Vagina (tissue), 2 donors: ENCODE data around the gene KIR2DL4. TPM values are rescaled to one million over a fixed set of nuclear protein-coding genes. Genes with fewer than 3 reads are reported as not detected.
"Not testable (repeated sequence)": the region's sequence is repeated elsewhere in the genome, so short reads cannot be mapped to it uniquely, and the experiment has no call there.

ENCODE experiments used
- DNase-seq, 2 donors: peaks; one replicate each; pipeline ENCODE4 v3.0.0-alpha.2; 2017; ENCODE audit errors: extremely low spot score in 2 of 2
- H3K27ac ChIP-seq: fragments of 200-600 bp; sonication (generic); one replicate; pipeline ENCODE4 v1.5.1; 2019
- H3K27me3 ChIP-seq: fragments of 200-600 bp; sonication (generic); one replicate; pipeline ENCODE4 v1.5.1; 2019
- H3K36me3 ChIP-seq, 2 donors: fragments of 200-600 bp; sonication (generic); one replicate each; pipeline ENCODE4 v1.5.1; 2017 to 2019
- H3K4me1 ChIP-seq: fragments of 200-600 bp; sonication (generic); one replicate; pipeline ENCODE4 v1.5.1; 2019
- H3K4me3 ChIP-seq, 2 donors: fragments of 200-600 bp; sonication (generic); 1 replicate in 1 of 2; 2 replicates in 1 of 2; pipeline ENCODE4 v1.5.1; 2016 to 2019
- H3K9me3 ChIP-seq: fragments of 200-600 bp; sonication (generic); one replicate; pipeline ENCODE4 v1.5.1; 2019
- POLR2A ChIP-seq, 2 donors: fragments of 450-650 bp; IDR thresholded peaks; one replicate each; pipeline ENCODE4 v1.6.1; 2017; ENCODE audit warnings: antibody characterized with exemption in 2 of 2, mild to moderate bottlenecking in 2 of 2, moderate library complexity in 2 of 2
- POLR2AphosphoS5 ChIP-seq, 2 donors: sonication (generic); formaldehyde crosslinking; IDR thresholded peaks; one replicate each; pipeline ENCODE4 v1.9.0; 2017; ENCODE audit warnings: antibody characterized with exemption in 2 of 2, mild to moderate bottlenecking in 2 of 2, low read depth in 1 of 2; ENCODE audit not compliant: insufficient read depth in 1 of 2
- intact Hi-C: fragments of 100-400 bp; cut with DNase I; formaldehyde crosslinking; loops from one replicate; pipeline ENCODE4 v1.15.1; 2023
- small RNA-seq: library from RNA; depleted of rRNA; stranded (forward); fragments of <200 nt; gene quantifications from one replicate; pipeline ENCODE3, GENCODE V24; 2016
- total RNA-seq: library from RNA; depleted of rRNA; stranded (reverse); fragments of >200 nt; gene quantifications from one replicate; pipeline ENCODE4 v1.2.3, GENCODE V29; 2016
- TF ChIP-seq, protein P1 (sequence below), 3 experiments: fragments of 450-650 bp in 2 of 3; fragments of 200-600 bp in 1 of 3; sonication (generic) in 1 of 3; IDR thresholded peaks; one replicate each; pipeline ENCODE4 v1.5.1; 2017 to 2019; ENCODE audit warnings: antibody characterized with exemption in 3 of 3, mild to moderate bottlenecking in 2 of 3, moderate library complexity in 2 of 3

The KIR2DL4 gene
- total RNA-seq, 1 donor from 2014 or later = not detected

DNA sequence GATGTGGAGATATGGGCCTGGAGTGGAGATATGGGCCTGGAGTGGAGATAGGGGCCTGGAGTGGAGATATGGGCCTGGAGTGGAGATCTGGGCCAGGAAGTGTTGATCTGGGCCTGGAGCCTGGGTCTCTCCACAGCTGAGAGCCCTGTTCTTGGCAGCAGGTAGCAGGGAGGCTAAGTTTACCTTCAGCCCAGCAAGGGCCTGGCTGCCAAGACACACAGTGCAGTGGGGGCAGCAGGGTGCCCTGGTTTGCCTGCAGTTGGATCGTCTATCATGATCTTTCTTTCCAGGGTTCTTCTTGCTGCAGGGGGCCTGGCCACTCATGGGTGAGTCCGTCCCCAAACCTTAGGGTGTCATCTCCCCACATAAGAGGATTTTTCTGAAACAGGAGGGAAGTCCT lies 47.5 kb downstream of the KIR2DL4 start:
- TF ChIP-seq POLR2A (IDR thresholded peaks at IDR 0.05) = no peak
- TF ChIP-seq, protein P1, sequence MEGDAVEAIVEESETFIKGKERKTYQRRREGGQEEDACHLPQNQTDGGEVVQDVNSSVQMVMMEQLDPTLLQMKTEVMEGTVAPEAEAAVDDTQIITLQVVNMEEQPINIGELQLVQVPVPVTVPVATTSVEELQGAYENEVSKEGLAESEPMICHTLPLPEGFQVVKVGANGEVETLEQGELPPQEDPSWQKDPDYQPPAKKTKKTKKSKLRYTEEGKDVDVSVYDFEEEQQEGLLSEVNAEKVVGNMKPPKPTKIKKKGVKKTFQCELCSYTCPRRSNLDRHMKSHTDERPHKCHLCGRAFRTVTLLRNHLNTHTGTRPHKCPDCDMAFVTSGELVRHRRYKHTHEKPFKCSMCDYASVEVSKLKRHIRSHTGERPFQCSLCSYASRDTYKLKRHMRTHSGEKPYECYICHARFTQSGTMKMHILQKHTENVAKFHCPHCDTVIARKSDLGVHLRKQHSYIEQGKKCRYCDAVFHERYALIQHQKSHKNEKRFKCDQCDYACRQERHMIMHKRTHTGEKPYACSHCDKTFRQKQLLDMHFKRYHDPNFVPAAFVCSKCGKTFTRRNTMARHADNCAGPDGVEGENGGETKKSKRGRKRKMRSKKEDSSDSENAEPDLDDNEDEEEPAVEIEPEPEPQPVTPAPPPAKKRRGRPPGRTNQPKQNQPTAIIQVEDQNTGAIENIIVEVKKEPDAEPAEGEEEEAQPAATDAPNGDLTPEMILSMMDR (IDR thresholded peaks at IDR 0.05) = no peak
- no peak for TF ChIP-seq POLR2AphosphoS5 (IDR thresholded peaks at IDR 0.05; ENCODE audit: insufficient read depth in 1 of 2, low read depth in 1 of 2)
- Histone ChIP-seq H3K27ac (no peak overlapping the region), H3K36me3 (no peaks in the 10 kb centered on the region), H3K9me3 (no peaks in the 10 kb centered on the region), H3K4me1 (no peaks in the 10 kb centered on the region), H3K4me3 (no peak overlapping the region), H3K27me3 (no peaks in the 10 kb centered on the region)
- no peak for DNase-seq
- intact Hi-C loops = no loop called here

DNA sequence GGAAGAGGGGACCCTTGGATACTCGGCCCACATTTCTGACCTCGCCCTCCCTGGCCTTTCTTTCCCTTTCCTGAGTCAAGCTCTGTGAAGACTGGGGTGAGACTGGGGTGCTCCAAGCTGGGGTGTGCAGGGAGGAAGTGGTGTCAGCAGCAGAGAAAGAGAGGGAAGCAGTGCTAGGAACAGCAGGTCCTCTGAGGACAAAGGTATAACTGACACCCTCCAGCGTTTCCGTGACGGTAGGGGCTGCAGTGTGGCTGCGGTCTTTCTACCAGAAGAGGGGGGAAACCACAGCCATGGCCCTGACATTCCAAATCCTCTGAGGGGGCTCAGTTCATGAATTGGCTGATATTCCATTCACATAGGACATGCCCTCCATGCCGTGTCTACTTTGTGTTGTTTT lies 47.9 kb downstream of the KIR2DL4 start:
- TF ChIP-seq POLR2A (IDR thresholded peaks at IDR 0.05) = no peak
- TF ChIP-seq POLR2AphosphoS5 (IDR thresholded peaks at IDR 0.05; ENCODE audit: insufficient read depth in 1 of 2, low read depth in 1 of 2) = no peak
- TF ChIP-seq, protein P1 (IDR thresholded peaks at IDR 0.05) = no peak
- intact Hi-C loops = no loop called here
- Histone ChIP-seq H3K27me3 (no peaks in the 10 kb centered on the region), H3K9me3 (no peaks in the 10 kb centered on the region), H3K36me3 (no peaks in the 10 kb centered on the region), H3K4me3 (no peak overlapping the region), H3K4me1 (no peaks in the 10 kb centered on the region), H3K27ac (no peak overlapping the region)
- DNase-seq = no peak

DNA sequence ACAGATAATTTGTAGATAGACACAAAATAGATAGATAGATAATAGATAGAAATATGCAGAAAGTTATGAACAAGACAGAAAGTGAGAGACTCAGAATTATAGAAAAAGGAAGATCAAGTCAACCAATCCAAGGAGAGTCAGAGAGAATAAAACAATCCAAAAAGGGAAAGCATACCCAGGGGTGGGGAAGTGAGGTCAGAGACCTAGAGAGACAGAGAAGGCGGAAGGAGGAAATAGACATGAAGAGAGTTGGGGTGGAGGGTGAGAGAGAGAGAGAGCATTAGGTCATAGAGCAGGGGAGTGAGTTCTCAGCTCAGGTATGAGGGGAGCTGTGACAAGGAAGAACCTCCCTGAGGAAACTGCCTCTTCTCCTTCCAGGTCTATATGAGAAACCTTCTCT lies 51.8 kb downstream of the KIR2DL4 start:
- H3K9me3 ChIP-seq, intact Hi-C loops, H3K36me3 ChIP-seq, DNase-seq, H3K27me3 ChIP-seq, H3K4me1 ChIP-seq, H3K4me3 ChIP-seq, H3K27ac ChIP-seq: not testable (repeated sequence)

DNA sequence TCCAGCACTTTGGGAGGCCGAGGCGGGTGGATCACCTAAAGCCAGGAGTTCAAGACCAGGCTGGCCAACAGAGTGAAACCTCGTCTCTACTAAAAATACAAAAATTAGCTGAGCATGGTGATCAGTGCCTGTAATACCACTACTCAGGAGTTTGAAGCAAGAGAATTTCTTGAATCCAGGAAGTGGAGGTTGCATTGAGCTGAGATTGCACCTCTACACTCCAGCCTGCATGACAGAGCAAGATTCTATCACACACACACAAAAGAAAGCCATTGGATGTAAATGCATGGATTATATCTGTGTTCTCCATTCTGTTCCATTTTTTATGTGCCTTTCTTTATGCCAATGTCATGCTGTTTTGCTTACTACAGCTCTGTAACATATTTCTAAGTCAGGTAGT lies 55.1 kb downstream of the KIR2DL4 start:
- H3K36me3 ChIP-seq, H3K4me1 ChIP-seq, intact Hi-C loops, H3K27me3 ChIP-seq, H3K9me3 ChIP-seq, H3K27ac ChIP-seq, H3K4me3 ChIP-seq, DNase-seq: not testable (repeated sequence)

DNA sequence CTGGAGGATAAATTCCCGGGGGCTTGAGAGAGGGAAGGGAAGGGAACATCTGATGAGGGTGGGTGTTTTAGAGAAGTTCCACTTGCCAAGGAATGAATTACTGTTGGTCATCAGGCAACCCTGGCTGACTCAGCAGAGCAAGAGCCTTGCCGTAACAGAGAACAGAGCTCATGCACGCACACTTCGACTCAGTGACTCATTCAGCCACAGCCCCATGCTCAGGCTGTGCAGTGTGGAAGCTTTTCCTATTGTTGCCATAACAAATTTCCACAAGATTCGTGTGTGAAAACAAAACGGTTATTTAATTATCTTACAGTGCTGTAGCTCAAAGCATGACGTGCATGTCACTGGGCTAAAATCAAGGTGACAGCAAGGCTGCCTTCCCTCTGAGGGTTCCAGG lies 56.0 kb downstream of the KIR2DL4 start:
- H3K27ac ChIP-seq, H3K4me3 ChIP-seq, H3K36me3 ChIP-seq, H3K4me1 ChIP-seq, DNase-seq, intact Hi-C loops, H3K9me3 ChIP-seq, H3K27me3 ChIP-seq: not testable (repeated sequence)

DNA sequence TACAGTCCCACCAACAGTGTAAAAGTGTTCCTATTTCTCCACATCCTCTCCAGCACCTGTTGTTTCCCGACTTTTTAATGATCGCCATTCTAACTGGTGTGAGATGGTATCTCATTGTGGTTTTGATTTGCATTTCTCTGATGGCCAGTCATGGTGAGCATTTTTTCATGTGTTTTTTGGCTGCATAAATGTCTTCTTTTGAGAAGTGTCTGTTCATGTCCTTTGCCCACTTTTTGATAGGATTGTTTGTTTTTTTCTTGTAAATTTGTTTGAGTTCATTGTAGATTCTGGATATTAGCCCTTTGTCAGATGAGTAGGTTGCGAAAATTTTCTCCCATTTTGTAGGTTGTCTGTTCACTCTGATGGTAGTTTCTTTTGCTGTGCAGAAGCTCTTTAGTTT lies 60.0 kb downstream of the KIR2DL4 start:
- H3K4me3 ChIP-seq, H3K4me1 ChIP-seq, intact Hi-C loops, DNase-seq, H3K27ac ChIP-seq, H3K27me3 ChIP-seq, H3K36me3 ChIP-seq, H3K9me3 ChIP-seq: not testable (repeated sequence)

Small RNA genes lying within 50 kb of the gene (small RNA-seq; reads per million reads assigned to genes)
- not detected for gene KIR3DP1

Other genes starting within 250 kb of the KIR2DL4 start
- gene LILRA2, start 229.8 kb upstream of the KIR2DL4 start, total RNA-seq = not detected
- 1.7 TPM for gene LILRA1, start 210.0 kb upstream of the KIR2DL4 start, total RNA-seq
- gene LILRB1, start 173.1 kb upstream of the KIR2DL4 start, total RNA-seq = 2.2 TPM
- gene LILRB4, start 140.6 kb upstream of the KIR2DL4 start, total RNA-seq = 2.9 TPM
- not detected for gene KIR3DL3, start 79.2 kb upstream of the KIR2DL4 start, total RNA-seq
- not detected for gene KIR2DL3, start 65.1 kb upstream of the KIR2DL4 start, total RNA-seq
- gene KIR2DL1, start 33.8 kb upstream of the KIR2DL4 start, total RNA-seq = not detected
- not detected for gene KIR3DL1, start 12.9 kb downstream of the KIR2DL4 start, total RNA-seq
- gene KIR2DS4, start 29.1 kb downstream of the KIR2DL4 start, total RNA-seq = not detected
- not detected for gene KIR3DL2, start 46.8 kb downstream of the KIR2DL4 start, total RNA-seq
- 2.2 TPM for gene FCAR, start 70.6 kb downstream of the KIR2DL4 start, total RNA-seq
- 2.7 TPM for gene NCR1, start 102.5 kb downstream of the KIR2DL4 start, total RNA-seq
- not detected for gene NLRP7, start 143.9 kb downstream of the KIR2DL4 start, total RNA-seq
- gene NLRP2, start 162.8 kb downstream of the KIR2DL4 start, total RNA-seq = 2.7 TPM
- gene GP6, start 234.7 kb downstream of the KIR2DL4 start, total RNA-seq = 0.49 TPM